KBM-7 (cell line): ENCODE data around the gene MRPL51.
A peak's percentile ranks its signal among the peaks of the same experiment; 100 is the strongest.
"Not testable (repeated sequence)": the region's sequence is repeated elsewhere in the genome, so short reads cannot be mapped to it uniquely, and the experiment has no call there.

Experiments
- DNase-seq: peaks from one replicate; pipeline ENCODE4 v3.0.0-alpha.2; 2015
- in situ Hi-C: fragments of 300-500 bp; cut with MboI; formaldehyde crosslinking; loops from 2 replicates; pipeline ENCODE4 v1.14.3; 2020; ENCODE audit warnings: low sequenced_read_pairs, low pct_unique_long_range_greater_than_20kb, mixed read lengths

The MRPL51 gene

GRCh38 chr12:6494258-6494743 is 1.2 kb upstream of the MRPL51 start:
- in situ Hi-C loops, result no loop called here
- DNase-seq, result no peak

- in situ Hi-C loops, result no loop called here
Observed at GRCh38 chr12:6493497-6494257, 615 bp upstream of the MRPL51 start, which contains the start of gene NCAPD2. Gene NCAPD2 (plus strand): TSS chr12:6494102. CDS start chr12:6495099, 997 bp downstream.

DNA sequence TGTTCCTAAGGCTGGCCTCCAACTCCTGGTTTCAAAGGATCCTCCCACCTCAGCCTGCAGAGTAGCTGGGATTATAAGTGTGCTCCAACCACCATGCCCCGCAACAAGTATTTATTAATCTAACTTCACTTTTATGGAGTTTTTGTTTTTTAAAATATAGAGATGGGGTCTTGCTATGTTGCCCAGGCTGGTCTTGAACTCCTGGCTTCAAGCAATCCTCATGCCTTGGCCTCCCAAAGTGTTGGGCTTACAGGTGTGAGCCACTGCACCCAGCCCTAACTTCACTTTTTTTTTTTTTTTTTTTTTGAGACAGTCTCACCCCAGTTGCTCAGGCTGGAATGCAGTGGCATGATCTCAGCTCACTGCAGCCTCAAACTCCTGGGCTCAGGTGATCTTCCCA is 2.4 kb downstream of the MRPL51 start:
- DNase-seq, in situ Hi-C loops: not testable (repeated sequence)

More at GRCh38 chr12:6493497-6494257, 615 bp upstream of the MRPL51 start, which contains the start of gene NCAPD2:
- peak; percentile 99 for DNase-seq

GRCh38 chr12:6489449-6489848 is 3.6 kb downstream of the MRPL51 start:
- no peak for DNase-seq
- in situ Hi-C loops, result no loop called here

DNA sequence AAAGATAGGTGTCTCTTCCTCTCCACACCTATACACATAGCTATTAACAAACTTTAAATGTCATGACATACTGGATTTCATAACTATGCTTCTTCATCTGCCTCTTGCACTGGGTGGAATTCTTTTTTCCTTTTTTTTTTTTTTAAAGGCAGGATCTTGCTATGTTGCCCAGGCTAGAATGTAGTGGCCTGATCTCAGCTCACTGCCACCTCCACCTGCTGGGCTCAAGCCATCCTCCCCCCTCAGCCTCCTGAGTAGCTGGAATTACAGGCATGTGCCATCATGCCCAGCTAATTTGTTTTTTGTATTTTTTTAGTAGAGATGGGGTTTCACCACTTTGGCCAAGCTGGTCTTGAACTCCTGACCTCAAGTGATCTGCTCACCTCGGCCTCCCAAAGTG is 4.8 kb downstream of the MRPL51 start:
- no peak for DNase-seq
- in situ Hi-C loops, result no loop called here

- no peak for DNase-seq
- in situ Hi-C loops, result no loop called here
Observed at GRCh38 chr12:6478416-6478815, 14.6 kb downstream of the MRPL51 start.

DNA sequence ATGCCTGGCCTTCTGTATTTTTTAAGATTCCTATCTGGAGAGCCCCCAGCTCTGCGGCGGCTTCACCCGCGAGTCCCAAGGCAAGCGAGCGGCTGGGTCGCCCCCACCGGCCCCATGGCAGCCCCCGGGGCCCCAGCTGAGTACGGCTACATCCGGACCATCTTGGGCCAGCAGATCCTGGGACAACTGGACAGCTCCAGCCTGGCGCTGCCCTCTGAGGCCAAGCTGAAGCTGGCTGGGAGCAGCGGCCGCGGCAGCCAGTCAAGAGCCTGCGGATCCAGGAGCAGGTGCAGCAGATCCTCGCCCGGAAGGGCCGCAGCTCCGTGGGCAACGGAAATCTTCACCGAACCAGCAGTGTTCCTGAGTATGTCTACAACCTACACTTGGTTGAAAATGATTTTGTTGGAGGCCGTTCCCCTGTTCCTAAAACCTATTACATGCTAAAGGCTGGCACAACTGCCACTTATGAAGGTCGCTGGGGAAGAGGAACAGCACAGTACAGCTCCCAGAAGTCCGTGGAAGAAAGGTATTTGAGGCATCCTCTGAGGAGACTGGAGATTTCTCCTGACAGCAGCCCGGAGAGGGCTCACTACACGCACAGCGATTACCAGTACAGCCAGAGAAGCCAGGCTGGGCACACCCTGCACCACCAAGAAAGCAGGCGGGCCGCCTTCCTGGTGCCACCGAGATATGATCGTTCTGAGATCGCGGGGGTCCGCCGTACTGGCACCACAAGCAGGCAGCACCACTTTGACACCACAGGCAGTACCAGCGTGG is 15.3 kb downstream of the MRPL51 start:
- in situ Hi-C loops, DNase-seq: not testable (repeated sequence)

GRCh38 chr12:6476489-6476888 is 16.6 kb downstream of the MRPL51 start:
- DNase-seq, result no peak
- in situ Hi-C loops, result no loop called here

- in situ Hi-C loops, DNase-seq: not testable (repeated sequence)
Observed at GRCh38 chr12:6475233-6475975, 17.7 kb downstream of the MRPL51 start.

GRCh38 chr12:6472491-6472890 is 20.6 kb downstream of the MRPL51 start:
- in situ Hi-C loops, result no loop called here

GRCh38 chr12:6471989-6472360 is 21.1 kb downstream of the MRPL51 start:
- DNase-seq, result no peak
- in situ Hi-C loops, result no loop called here

More at GRCh38 chr12:6472491-6472890, 20.6 kb downstream of the MRPL51 start:
- no peak for DNase-seq

- in situ Hi-C loops, result no loop called here
- DNase-seq, result peak; percentile 99
Observed at GRCh38 chr12:6470375-6471163, 22.5 kb downstream of the MRPL51 start, which contains the start of gene VAMP1. Gene VAMP1 (minus strand): TSS chr12:6470677. CDS start chr12:6470531, 146 bp downstream.

DNA sequence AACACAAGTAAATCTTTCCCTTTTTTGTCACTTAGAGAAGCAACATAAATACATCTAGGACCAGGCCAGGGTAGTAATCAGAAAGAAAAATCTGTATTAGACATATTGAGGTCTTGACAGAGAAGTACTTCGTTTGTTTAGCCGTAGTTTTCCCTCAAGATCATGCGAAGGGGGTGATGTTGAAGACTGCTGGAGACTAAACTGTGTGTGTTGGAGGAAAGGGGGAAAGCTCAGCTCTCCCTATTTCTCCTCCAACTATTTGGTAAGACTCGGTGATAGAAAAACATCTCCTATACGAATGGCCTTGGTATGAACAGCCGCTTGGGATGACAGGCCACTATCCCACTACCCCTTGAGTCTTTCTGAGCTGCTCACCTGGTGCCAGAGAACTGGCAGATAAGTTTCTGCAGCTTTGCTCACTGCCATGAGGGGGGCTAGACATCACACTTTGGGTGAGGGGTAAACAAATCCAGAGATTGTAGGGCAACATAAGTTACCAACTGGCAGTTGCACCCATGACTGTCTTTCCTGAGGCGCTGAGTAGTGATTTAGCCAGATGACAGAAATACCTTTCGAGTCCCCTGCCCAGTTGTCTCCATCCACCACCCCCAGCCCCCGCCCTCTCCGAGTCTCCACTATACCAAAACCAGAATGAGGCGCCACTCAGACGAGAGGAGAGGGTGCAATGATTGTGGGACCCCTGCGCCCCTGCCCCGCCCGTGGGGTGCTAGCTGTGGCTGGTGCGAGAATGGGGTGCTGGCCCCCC is 23.3 kb downstream of the MRPL51 start:
- in situ Hi-C loops, result no loop called here
- DNase-seq, result no peak

DNA sequence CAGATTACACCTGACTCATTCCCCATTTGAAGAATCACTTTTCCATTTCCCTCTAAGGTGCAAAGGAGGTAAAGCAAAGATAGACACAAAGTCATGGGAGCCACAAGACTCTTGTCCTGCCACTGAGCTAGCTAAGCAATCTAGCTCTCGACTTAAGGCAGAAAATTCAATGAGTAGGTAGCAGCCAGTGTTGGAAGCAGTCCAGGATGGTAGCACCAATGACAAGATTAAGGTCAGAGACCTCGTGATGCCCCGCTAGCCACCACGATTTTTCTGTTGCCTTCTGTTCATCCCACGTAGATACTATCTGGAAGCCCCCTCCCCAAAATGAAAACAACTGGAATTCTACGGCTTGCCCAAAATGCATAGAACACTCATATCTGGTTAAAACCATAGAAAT is 24.0 kb downstream of the MRPL51 start:
- in situ Hi-C loops, result no loop called here
- DNase-seq, result no peak

DNA sequence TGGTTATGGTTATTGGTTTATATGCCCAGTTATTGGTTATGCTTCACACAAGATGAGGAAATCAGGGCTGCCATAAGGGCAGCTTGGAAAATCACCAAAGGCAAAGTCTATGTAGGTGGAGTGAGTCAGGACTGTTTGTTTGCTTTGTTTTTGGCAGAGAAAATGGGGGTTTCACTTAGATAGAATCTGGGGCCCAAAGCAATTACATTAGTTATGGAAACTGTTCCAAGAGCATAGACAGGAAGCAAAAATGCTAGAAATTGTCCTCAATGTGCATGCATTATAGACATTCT is 24.8 kb downstream of the MRPL51 start:
- no peak for DNase-seq
- in situ Hi-C loops, result no loop called here

- DNase-seq, in situ Hi-C loops: not testable (repeated sequence)
Observed at GRCh38 chr12:6467571-6468282, 25.3 kb downstream of the MRPL51 start.

- in situ Hi-C loops, DNase-seq: not testable (repeated sequence)
Observed at GRCh38 chr12:6466751-6467150, 26.3 kb downstream of the MRPL51 start.

- in situ Hi-C loops, result no loop called here
- no peak for DNase-seq
Observed at GRCh38 chr12:6466184-6466573, 26.9 kb downstream of the MRPL51 start.
